HG02840 (cell line): Measurements from ENCODE around the gene MZT1.
"Not testable (repeated sequence)": the region's sequence is repeated elsewhere in the genome, so short reads cannot be mapped to it uniquely, and the experiment has no call there.

Experiments used
- ATAC-seq: cut with Tn5 transposase; IDR thresholded peaks from one replicate; pipeline ENCODE4 v1.9.1; 2021; ENCODE audit warnings: mild to moderate bottlenecking, moderate library complexity, moderate number of reproducible peaks; ENCODE audit not compliant: unreplicated experiment, low FRiP score

MZT1 gene

DNA sequence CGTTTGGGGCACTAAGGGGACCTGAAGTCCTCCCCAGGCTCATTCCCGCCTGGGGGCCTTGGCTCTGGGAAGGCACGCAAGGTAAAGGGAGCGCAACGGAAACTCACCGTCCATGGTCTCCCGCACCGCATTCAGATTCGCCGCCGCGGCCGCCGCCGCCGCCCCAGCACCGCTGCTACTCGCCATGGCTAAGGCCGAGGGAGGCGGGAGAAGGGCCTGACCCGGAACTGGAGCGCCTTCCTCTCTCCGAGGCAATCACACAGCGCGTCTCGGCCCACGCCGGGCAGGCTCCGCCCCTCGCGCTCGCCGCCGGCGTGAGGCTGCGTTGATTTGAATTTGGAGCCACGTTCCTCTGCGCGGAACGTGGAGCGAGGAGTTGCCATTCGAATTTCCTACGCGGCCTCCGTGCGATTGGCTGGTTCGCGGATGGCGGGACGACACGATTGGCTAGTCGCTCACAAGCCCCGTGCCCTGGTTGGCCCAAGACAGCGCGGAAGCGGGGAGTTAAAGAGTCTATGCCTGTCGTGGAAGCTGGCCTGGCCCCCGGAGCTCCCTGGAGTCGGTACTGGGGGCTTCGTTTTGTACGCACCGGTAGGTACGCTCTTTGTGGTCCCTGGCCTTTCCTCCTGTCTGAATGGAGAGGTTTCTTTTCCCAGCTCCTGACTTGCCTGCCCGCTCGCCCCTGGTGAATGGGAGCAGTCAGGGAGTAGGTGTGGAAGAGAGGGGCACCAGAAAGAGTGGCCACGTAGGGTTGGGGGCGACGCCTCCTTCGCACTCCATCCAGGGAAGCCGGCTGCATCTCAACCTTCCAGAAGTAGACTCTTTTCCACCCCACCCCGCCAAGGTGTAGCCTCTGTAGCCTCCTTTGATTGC is at the start of gene MZT1, which contains the start of gene BORA:
TSS of gene MZT1 (minus strand) at position 213 of the 873 bp plus-strand sequence. CDS start at position 186, 27 bp downstream.
TSS of gene BORA (plus strand) at position 507 of the 873 bp plus-strand sequence. CDS start 1,018 bp downstream, outside the sequence.
- ATAC-seq, result peak; percentile 97

DNA sequence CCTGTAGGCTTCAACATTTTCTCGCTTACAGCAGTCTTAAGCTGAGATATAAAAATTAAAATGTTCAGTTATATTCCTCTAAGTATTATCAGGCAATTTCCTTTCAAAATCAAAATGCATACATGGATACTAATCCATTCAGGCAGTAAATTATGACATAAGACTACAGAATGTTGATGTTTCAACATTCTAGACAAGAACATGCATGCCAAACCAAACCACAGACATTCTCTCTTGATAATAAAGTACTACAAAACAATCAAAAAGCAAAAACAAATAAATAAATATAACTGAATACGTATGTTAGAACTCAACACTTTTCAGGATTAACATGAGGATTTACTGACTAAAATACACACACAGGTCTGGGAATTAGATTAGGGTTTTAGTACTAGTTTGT is 46.6 kb upstream of the MZT1 start:
- no peak for ATAC-seq

- no peak for ATAC-seq
Measured at GRCh38 chr13:72763411-72763810, 36.0 kb upstream of the MZT1 start.

DNA sequence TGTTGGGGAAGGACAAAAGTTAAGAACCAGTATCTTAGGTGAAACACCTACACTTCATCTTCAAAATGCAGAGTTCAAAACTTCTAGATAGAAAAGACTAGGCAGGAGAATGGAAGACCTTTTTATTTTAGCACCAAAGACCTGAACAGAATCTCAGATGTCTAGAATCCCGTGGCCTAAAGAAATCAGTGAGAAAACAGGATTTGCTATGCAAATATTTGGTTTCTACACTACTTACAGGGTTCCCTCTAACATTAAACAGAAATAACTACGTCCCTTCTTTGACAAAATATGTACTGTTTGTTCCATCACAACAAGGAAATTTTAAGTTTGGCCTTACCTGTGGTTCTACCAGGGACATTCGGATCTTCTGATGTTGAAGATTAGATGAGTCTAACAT is 32.8 kb upstream of the MZT1 start:
- ATAC-seq, result no peak

DNA sequence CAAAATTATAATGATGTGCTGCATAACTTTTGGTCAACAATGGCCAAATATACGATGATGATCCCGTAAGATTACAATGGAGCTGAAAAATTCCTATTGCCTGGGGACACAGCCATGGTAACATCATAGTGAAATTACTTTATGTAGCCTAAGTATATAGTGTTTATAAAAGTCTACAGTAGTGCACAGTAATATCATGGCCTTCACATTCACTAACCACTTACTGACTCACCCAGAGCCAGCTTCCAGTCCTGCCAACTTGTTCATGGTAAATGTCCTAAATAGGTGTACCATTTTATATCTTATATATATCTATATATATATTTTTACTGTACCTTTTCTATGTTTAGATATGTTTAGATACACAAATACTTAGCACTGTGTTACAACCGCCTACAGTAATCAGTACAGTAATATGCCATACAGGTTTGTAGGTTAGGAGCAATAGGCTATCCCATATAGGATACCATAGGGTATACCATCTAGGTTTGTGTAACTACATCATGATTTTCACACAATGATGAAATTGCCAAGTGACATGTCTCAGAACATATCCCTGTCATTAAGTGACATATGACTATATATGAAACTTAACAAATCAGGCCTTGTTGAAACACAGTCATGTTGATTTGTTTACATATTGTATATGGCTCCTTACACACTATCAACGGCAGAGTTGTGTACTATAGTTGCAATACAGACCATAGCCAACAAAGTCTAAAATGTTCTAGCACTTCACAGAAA is 30.5 kb upstream of the MZT1 start:
- ATAC-seq, result no peak

DNA sequence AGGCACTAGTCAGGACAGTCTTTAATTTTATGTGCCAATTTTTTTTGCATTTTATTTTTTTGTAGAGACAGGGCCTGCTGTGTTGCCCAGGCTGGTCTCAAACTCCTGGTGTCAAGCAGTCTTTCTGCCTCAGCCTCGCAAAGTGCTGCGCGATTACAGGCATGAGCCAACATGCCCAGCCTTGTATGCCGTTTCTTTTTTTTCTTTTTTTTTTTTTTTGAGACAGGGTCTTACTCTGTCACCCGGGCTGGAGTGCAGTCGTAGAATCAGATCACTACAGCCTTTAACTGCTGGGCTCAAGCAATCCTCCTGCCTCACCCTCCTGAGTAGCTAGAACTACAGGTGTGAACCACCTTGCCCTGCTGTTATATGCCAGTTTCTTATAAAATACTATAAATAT is 26.7 kb upstream of the MZT1 start:
- no peak for ATAC-seq

GRCh38 chr13:72751220-72751619 is 23.8 kb upstream of the MZT1 start:
- no peak for ATAC-seq

DNA sequence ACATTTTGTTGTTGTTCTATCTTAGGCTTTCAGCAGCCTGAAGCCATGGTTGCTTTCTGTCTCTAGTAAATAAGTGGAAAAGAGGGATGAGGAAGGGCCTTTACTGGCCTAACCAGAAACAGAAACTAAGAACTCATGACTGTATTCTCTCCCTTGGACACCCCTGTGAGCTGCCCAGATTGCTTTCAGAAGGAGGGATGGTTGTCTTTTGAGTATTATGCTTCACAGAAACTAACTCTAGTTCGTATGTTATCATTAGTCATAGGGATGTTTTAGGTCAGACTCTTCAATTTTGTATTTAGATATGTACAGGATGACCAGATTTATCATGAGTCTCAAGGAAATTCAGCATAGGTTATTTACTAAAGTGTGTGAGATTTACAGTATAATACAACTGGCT is 17.8 kb upstream of the MZT1 start:
- ATAC-seq, result no peak

- ATAC-seq, result no peak
Measured at GRCh38 chr13:72740015-72740414, 12.6 kb upstream of the MZT1 start.

GRCh38 chr13:72737033-72737432 is 9.6 kb upstream of the MZT1 start:
- ATAC-seq, result no peak

- no peak for ATAC-seq
Measured at GRCh38 chr13:72728290-72728605, 819 bp upstream of the MZT1 start.

DNA sequence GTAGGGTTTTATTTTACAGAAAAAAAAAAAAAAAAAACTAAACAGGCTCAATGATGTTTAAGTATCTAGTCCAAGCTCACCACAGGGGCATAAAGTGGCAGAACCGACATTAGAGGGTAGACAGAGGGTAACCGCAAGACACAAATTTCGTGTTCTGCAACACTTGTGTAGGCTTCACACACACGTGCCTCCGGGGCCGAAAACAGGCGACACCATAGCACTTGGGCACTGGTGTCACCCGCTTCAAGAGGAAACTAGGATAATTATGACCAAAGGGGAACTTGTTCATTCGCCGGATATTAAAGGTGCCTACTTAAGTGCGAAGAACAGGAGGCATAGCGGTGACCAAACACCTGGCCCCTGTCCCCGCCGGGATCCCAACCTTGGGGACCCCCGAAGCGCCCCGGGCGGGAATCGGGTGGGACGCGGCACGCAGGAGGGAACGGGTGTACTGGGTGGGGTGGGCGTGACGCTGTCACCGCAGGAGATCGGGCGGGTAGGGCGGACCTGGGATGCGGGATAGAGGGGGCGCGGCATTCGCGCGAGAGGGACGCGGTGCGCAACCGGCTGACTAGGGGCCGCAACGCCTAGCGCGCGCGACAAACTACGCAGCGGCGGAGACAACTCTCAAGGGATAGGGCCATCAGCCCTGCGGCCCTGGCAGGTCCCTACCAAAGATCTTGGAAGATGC is 558 bp downstream of the MZT1 start:
- ATAC-seq, result peak; percentile 26

DNA sequence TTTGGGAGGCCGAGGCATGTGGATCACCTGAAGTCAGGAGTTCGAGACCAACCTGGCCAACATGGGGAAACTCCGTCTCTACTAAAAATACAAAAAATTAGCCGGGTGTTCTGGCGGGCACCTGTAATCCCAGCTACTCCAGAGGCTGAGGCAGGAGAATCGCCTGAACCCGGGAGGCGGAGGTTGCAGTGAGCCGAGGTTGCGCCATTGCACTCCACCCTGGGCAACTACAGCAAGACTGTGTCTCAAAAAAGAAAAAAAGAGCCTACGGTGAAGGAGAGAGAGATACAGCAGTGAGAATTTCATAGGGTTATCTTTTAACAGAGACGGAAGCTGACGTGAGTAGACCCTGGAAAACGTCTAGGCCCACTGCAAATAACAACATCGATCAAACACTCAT is 1.2 kb downstream of the MZT1 start:
- ATAC-seq, result not testable (repeated sequence)

GRCh38 chr13:72716776-72717175 is 10.7 kb downstream of the MZT1 start:
- ATAC-seq, result no peak

GRCh38 chr13:72700509-72700908 is 26.9 kb downstream of the MZT1 start:
- ATAC-seq, result no peak

- ATAC-seq, result no peak
Measured at GRCh38 chr13:72698164-72698563, 29.3 kb downstream of the MZT1 start.

DNA sequence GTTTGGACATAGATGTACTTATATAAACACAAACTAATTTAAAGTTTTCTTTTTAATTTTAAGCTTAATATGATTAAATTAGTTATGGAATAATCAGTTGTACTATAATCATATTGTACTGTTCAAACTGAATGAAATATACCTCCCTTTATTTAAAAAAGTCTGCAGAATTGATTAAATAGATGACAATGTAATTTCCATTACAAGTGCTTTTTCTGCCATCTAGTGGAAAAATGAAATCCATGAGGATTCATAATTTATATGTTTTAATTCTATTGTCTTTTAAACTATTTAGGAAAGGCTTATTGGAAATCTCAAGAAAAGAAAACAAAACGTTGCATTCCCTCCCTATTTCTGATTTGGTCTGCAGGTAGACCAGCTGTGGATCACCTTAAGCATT is 30.9 kb downstream of the MZT1 start:
- ATAC-seq, result no peak

DNA sequence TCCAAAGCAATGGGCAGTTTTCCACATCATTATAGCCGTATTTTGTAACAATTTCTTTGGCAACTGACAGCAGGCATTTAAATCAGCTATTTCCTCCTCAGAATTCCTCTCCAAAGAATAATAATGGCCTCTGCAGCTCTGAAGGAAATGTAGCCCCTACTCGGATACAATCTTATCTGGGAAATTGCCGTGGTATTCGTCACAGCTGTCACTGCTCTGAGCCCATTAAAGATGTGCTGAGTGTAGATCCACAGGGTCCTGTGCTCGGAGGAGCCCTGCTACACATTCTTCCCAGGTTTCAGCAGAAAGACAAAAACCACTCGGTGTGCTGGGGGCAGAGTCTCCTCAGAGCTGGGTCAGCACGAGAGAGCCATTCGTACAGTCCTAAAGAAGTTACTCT is 33.1 kb downstream of the MZT1 start:
- no peak for ATAC-seq

GRCh38 chr13:72693832-72694231 is 33.6 kb downstream of the MZT1 start:
- ATAC-seq, result no peak

- ATAC-seq, result no peak
Measured at GRCh38 chr13:72692884-72693514, 34.4 kb downstream of the MZT1 start.
